Uterus (tissue), 2 donors: ENCODE results near the gene MRPL9.

Experiments
- CTCF ChIP-seq, 4 experiments: fragments of 200-600 bp in 2 of 4; fragments of 450-650 bp in 2 of 4; sonication (generic) in 2 of 4; IDR thresholded peaks; one replicate each; pipeline ENCODE4 v1.5.1; 2016 to 2019; ENCODE audit warnings: antibody characterized with exemption in 4 of 4, mild to moderate bottlenecking in 2 of 4, moderate library complexity in 1 of 4
- POLR2A ChIP-seq, 2 donors: fragments of 450-650 bp; IDR thresholded peaks; one replicate each; pipeline ENCODE4 v1.6.1; 2016; ENCODE audit warnings: antibody characterized with exemption in 2 of 2, mild to moderate bottlenecking in 1 of 2, moderate library complexity in 1 of 2

GRCh38 chr1:151711951-151712350 lies 51.3 kb downstream of the MRPL9 start:
- TF ChIP-seq CTCF (IDR thresholded peaks at IDR 0.05) (no peak), POLR2A (IDR thresholded peaks at IDR 0.05) (no peak)
